Measurements from ENCODE around the gene APOBEC3G.
"Not testable (repeated sequence)": the region's sequence is repeated elsewhere in the genome, so short reads cannot be mapped to it uniquely, and the experiment has no call there.

APOBEC3G gene

DNA sequence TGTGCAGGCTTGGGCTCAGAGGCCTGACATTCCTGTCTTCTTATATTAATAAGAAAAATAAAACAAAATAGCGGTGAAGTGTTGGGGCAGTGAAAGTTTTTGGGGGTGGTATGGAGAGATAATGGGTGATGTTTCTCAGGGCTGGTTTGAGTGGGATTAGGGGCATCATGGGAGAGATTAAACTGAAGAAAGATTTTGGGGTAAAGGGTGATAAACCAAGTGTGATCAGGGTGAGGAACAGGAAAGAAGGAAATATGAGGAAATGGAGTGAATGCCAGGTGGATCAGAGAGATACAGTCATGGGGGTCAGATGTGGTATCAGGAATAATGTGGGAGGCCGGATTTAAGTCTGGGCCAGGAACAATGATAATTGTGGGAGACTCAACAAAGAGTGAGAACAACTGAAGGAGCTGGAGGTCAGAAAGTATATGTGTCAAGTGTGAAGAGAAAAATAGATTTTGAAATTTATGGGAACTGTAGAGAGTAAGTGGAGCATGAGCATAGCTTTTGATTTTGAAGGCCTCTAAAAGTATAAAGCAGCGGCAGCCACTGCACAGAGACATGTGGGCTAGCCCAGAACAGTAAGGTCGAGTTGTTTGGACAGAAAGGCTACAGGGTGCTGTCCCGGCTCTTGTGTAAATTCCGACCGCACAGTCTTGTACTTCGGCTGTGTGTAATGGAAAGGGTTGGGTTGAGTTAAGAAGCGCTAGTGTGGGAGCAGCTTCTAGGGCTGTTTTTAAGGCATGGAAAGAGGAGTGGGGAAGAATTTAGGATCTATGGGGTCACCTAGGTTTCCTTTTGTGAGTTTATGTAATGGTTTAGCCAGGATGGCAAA is 10.4 kb upstream of the APOBEC3G start:
- not testable (repeated sequence) for DNase-seq (ENCODE audit: low read depth, low spot score)

- no peak for DNase-seq (ENCODE audit: low read depth, low spot score)
Observed at GRCh38 chr22:39068033-39068785, 8.9 kb upstream of the APOBEC3G start.

DNA sequence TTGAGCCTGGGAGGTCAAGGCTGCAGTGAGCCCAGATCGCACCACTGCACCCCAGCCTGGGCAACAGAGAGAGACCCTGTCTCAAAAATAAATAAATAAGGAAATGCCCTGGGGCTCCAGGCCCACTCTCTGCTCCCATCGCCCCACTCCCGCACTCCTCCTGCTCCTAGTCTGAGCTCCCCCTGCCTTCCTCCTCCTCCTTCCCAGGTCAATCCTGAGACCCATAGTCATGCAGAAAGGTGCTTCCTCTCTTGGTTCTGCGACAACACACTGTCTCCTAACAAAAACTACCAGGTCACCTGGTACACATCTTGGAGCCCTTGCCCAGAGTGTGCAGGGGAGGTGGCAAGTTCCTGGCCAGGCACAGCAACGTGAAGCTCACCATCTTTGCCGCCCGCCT is 6.9 kb upstream of the APOBEC3G start:
- DNase-seq (ENCODE audit: low read depth, low spot score): no peak

- DNase-seq (ENCODE audit: low read depth, low spot score): not testable (repeated sequence)
Observed at GRCh38 chr22:39072581-39072981, 4.5 kb upstream of the APOBEC3G start.

- no peak for DNase-seq (ENCODE audit: low read depth, low spot score)
Observed at GRCh38 chr22:39073981-39074380, 3.1 kb upstream of the APOBEC3G start.

DNA sequence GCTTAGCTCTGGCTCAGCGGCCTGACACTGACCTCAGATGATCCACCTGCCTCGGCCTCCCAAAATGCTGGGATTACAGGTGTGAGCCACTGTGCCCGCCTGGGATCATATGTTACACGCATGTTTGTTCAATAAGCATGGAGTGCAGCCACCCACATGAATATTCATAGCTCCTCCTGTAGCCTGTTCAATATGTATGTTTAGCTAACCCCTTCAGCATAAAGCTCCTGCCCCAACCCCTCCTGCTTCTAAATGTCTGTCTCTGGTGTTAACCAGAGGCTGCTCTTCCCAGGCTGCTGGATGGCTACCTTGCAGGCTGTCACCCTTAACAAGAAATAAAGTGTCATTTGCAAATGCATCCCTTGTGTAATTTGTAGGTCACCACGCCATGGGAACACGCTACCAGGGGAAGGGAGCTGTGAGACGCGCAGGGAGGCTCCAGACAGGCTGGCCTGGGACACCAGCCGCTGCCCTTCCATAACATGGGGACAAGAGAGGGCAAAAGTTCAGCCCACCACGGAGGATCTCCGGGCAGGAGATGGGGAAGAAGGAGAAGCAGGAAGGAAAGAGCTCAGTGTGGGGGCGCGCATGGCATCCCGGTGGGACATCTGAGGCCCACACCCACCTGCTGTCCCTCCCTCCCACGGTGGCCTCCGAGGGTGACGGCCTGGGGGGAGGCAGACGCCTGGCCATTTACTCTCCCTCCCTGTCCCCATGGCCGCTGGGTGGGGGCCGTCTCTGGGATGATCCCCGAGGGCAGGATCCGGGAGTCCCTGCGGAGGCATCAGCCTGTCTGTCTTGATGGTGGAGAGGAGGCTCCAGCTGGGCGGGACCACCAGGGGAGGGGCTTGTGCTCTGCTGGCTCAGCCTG is 685 bp upstream of the APOBEC3G start:
- DNase-seq (ENCODE audit: low read depth, low spot score): not testable (repeated sequence)

GRCh38 chr22:39077912-39078311 is 837 bp downstream of the APOBEC3G start:
- DNase-seq (ENCODE audit: low read depth, low spot score): not testable (repeated sequence)

DNA sequence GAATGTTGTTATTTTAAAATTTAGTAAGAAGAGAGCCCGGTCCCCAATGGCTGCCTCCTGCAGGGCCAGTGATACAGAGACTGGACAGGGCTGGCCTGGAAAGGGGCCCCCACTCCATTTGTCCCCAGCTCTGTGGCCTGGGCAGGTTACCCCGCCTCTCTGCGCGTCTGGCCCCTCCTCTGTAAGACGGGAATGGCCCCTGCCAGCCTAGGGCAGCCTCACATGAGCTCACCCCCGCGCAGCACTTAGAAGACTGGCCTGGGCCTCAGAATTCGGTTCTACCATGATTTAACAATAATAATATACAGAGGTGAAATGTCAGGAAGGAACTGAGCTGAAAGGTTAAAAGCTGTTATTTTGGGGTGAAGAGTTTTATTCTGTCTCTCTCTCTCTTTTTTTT is 1.3 kb downstream of the APOBEC3G start:
- no peak for DNase-seq (ENCODE audit: low read depth, low spot score)

DNA sequence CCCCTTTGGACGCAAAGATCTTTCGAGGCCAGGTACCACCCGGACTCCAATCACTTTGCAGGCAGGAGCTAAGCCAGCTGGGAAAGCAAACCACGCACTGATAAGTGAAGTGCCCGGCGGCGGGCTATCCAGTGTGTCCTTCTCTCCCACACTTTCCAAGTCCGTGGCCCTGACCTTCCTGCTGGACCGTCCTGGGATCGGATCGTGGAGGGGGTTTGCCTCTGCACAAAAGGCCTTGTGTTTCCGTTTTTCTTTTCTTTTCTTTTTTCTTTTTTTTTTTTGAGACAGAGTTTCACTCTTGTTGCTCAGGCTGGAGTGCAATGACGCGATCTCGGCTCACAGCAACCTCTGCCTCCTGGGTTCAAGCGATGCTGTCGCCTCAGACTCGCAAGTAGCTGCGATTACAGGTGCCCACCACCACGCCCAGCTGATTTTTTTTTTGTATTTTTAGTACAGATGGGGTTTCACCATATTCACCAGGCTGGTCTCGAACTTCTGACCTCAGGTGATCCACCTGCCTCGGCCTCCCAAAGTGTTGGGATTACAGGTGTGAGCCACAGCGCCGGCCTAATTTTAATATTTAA is 2.1 kb downstream of the APOBEC3G start:
- DNase-seq (ENCODE audit: low read depth, low spot score): not testable (repeated sequence)

GRCh38 chr22:39080052-39080762 is 3.1 kb downstream of the APOBEC3G start:
- no peak for DNase-seq (ENCODE audit: low read depth, low spot score)

DNA sequence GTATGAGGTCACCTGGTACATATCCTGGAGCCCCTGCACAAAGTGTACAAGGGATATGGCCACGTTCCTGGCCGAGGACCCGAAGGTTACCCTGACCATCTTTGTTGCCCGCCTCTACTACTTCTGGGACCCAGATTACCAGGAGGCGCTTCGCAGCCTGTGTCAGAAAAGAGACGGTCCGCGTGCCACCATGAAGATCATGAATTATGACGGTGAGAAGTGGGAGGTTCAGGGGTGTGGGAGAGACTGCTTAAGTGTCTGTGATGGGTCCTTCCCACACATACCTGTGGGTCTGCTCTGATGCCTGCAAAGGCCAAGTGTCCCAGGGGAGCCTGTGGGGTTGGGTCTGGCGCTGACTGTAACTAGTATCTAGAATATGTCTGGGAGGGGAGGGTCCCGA is 3.9 kb downstream of the APOBEC3G start:
- no peak for DNase-seq (ENCODE audit: low read depth, low spot score)

- no peak for DNase-seq (ENCODE audit: low read depth, low spot score)
Observed at GRCh38 chr22:39081598-39081997, 4.5 kb downstream of the APOBEC3G start.

GRCh38 chr22:39083212-39084165 is 6.4 kb downstream of the APOBEC3G start:
- no peak for DNase-seq (ENCODE audit: low read depth, low spot score)

GRCh38 chr22:39084666-39085065 is 7.6 kb downstream of the APOBEC3G start:
- no peak for DNase-seq (ENCODE audit: low read depth, low spot score)

DNA sequence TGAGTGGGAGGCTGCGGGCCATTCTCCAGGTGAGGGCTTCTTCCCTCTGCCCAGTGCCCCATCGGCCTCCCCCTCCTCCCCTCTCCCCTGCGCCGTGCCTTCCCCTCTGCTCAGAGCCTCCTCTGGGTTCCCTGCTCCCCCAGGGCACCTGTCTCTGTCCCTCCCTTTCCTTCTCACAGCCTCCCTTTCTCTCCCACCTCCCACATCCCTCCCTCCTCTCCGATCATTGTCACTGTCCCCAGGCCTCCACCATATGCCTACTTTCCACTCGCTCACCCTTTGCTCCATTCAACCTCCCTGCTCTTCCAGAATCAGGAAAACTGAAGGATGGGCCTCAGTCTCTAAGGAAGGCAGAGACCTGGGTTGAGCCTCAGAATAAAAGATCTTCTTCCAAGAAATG is 10.0 kb downstream of the APOBEC3G start:
- DNase-seq (ENCODE audit: low read depth, low spot score): no peak

GRCh38 chr22:39087881-39088684 is 11.0 kb downstream of the APOBEC3G start:
- DNase-seq (ENCODE audit: low read depth, low spot score): no peak

- no peak for DNase-seq (ENCODE audit: low read depth, low spot score)
Observed at GRCh38 chr22:39088685-39089032, 11.6 kb downstream of the APOBEC3G start.

- DNase-seq (ENCODE audit: low read depth, low spot score): no peak
Observed at GRCh38 chr22:39089928-39090327, 12.9 kb downstream of the APOBEC3G start.

All from activated naive CD8-positive, alpha-beta T cell treated with anti-CD3 and anti-CD28 coated beads, Interleukin-2, amount 50 U/mL, for 16 hours (primary cell).